Measurements from ENCODE around the gene UIMC1.

UIMC1 gene

DNA sequence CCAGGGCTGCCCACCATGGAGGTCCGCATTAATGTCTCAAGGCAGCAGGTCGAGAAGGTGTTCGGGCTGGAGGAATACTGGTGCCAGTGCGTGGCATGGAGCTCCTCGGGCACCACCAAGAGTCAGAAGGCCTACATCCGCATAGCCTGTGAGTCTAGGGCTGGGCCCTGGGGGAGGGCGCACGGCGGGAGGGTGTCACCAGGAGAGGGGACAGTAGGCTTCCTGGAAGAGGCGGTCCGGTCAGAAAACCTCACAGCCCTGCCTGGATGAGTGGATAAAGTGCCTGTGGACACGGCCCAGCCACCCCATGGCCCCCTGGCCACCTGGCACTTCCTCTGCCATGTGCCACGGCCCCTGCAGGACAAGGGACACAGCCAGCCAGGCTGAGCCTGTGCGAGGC lies 138.5 kb downstream of the UIMC1 start:
- DNase-seq: no peak

DNA sequence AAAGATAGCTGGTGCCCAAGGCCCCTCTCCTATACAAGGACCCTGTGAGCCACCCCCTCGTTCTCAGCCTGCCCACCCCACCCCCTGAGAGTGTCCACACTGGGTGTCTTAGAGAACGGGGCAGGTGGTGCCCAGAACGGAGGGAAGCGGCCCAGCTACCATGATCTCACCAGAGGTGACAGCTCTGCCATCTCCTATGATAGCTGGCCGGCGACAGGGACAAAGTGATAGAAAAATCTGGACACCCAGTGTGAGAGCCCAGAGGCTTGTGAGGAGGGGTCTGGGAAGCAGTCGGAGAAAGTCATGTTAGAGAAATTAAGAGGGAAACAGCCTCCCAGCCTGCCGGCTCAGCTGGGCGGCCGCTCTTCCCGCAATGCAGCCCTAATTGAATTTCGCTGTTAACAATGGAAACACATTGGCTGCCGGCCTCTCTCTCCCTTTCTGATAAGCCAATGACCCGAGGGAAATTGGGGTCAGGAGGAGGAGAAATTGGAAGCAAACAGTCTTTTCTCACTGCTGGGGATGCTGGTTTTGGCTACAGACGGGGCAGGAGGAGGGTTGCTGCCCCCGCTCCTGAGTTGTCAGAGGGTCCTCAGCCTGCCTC lies 139.8 kb downstream of the UIMC1 start:
- no peak for DNase-seq

DNA sequence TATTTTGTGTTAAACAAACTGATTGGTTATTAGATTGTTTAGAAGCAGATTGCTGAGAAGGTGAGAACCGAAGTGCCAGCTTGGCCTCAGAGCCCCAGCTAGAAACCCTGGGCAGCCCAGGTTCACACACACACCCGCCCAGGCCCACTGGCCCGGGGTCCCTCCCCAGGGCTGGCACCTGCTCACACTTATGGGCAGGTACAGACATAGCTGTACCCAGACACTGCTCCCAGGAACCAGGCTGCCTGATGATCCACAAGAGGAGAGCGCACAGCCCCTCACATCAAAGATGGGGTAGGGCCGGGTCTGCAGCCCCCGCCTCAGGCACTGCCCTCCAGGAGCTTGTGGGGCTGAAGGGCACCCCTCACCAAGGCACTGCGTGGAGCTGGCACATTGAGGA lies 140.6 kb downstream of the UIMC1 start:
- DNase-seq: no peak

GRCh38 chr5:176864755-176865154 lies 141.8 kb downstream of the UIMC1 start:
- no peak for DNase-seq

- DNase-seq: no peak
These were observed 142.8 kb downstream of the UIMC1 start for GRCh38 chr5:176863765-176864098.

GRCh38 chr5:176863041-176863764 lies 143.4 kb downstream of the UIMC1 start:
- DNase-seq: no peak

DNA sequence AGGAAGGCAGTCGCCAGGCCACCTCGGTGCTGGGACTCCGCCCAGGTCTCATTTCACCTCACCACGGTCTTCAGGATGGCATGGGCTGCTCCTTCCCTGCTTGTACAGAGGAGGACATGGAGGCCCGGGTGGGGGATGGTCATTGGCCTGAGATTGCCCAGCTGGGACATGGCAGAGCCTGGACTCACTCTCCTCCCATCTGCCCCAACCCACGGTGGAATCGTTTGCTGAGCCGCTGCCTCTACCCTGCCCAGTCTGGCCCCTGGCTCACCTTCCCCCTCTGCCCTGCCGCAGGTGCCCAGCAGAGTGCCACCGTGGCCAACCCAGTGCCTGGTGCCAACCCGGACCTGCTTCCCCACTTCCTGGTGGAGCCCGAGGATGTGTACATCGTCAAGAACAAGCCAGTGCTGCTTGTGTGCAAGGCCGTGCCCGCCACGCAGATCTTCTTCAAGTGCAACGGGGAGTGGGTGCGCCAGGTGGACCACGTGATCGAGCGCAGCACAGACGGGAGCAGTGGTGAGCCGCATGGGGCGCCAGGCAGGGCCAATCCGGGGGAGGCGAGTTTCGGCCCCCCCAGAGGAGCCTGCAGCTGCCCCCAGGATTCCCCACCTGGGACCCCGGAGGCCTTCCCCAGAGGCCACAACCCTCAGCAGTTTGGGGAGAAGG lies 144.1 kb downstream of the UIMC1 start:
- DNase-seq: no peak

GRCh38 chr5:176861276-176861675 lies 145.3 kb downstream of the UIMC1 start:
- DNase-seq: no peak

GRCh38 chr5:176860381-176860780 lies 146.2 kb downstream of the UIMC1 start:
- DNase-seq: no peak

DNA sequence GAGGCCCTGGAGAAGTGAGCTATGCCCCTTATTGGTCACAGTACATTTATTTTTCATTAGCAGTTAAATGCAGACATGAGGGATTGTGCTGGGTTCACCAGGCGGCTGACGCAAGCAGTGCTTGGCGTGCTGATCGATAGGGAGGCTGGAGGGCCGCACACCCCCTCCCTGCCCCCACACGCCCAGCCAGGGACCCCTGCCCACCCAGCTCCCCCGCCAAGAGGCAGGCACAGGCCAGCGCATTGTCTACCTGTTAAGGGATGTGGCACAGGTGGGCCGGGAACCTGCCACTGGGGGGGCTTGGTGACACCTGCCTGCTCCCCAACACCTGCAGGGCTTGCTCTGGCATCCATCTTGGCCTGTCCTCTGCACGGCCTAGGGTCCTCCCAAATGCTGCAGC lies 146.7 kb downstream of the UIMC1 start:
- no peak for DNase-seq

- DNase-seq: no peak
These were observed 148.7 kb downstream of the UIMC1 start for GRCh38 chr5:176857894-176858273.

GRCh38 chr5:176857216-176857893 lies 149.2 kb downstream of the UIMC1 start:
- DNase-seq: no peak

- DNase-seq: no peak
These were observed 149.8 kb downstream of the UIMC1 start for GRCh38 chr5:176856746-176857145.

GRCh38 chr5:176855598-176855997 lies 151.0 kb downstream of the UIMC1 start:
- no peak for DNase-seq

Data from NCI-H1436 treated with DMSO at 0.1 percent for 48 hours (cell line).